GM10266 (cell line): ENCODE data around the gene FBXO11.
"Not testable (repeated sequence)": the region's sequence is repeated elsewhere in the genome, so short reads cannot be mapped to it uniquely, and the experiment has no call there.

Experiments used
- DNase-seq: peaks from one replicate; pipeline ENCODE4 v3.0.0; 2012; ENCODE audit errors: extremely low spot score
- CTCF ChIP-seq: IDR thresholded peaks from 2 replicates; pipeline ENCODE4 v1.5.1; 2012; ENCODE audit warnings: mild to moderate bottlenecking, low read depth; ENCODE audit not compliant: control insufficient read depth, insufficient read depth; ENCODE audit errors: missing control alignments

Gene FBXO11

GRCh38 chr2:47905386-47906156 is 727 bp downstream of the FBXO11 start:
- peak; percentile 58 for DNase-seq
- no peak for TF ChIP-seq CTCF

- DNase-seq, result no peak
- TF ChIP-seq CTCF, result no peak
Measured at GRCh38 chr2:47903781-47904490, 2.4 kb downstream of the FBXO11 start.

GRCh38 chr2:47901892-47902291 is 4.4 kb downstream of the FBXO11 start:
- not testable (repeated sequence) for DNase-seq

GRCh38 chr2:47900857-47901256 is 5.4 kb downstream of the FBXO11 start:
- DNase-seq, result no peak
- no peak for TF ChIP-seq CTCF

GRCh38 chr2:47899915-47900816 is 6.1 kb downstream of the FBXO11 start:
- no peak for TF ChIP-seq CTCF
- no peak for DNase-seq

- TF ChIP-seq CTCF, result no peak
- peak; percentile 18 for DNase-seq
Measured at GRCh38 chr2:47897883-47898731, 8.2 kb downstream of the FBXO11 start.

- DNase-seq, result not testable (repeated sequence)
Measured at GRCh38 chr2:47897191-47897882, 9.0 kb downstream of the FBXO11 start.
